Measurements from ENCODE around the gene JUND. TPM values are rescaled to one million over a fixed set of nuclear protein-coding genes. Genes with fewer than 3 reads are reported as not detected.

JUND gene
- total and polyA plus RNA-seq, 4 donors = 161 to 290 (median 207) TPM

DNA sequence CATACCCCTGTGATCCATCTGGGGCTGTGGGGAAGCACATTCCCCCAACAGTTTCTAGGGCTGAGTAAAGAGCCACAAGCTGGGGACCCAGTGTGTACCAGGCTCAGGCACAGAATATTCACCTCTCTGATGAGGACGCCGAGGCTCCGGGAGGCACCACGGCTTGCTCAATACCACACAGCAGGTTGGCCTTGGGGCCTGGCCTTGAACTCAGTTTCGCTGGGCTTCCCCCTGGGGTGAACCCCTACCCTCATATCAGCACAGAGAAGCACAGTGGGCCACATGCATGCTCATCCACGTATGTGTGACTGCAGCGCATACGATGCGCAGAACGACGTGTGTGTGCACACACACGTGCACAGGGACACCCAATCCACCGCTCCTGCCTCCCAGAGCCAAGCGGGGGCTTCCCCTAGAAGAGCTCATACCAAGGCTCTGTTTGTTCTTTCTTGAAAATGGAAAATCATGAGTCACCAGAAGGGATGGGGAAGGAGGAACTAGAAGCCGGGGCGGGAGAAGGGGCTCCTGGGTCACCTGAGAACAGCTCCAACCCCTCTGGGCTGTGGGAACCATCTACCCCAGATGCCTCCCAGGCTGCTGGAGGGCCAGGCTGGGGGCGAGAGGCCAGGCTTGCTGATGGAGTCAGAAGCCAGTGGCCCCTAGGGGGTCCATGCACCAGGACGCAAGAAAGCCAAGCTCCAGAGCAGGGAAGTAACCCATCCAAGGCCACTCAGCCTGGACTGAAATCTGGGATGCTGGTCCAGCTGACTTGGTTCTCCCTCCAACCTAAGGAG is 50.3 kb downstream of the JUND start:
- H3K27ac ChIP-seq (ENCODE audit: low read depth in 1 of 2, low read length in 1 of 2) = no peak overlapping the region
- H3K27me3 ChIP-seq (ENCODE audit: control insufficient read depth in 3 of 3, insufficient read depth in 3 of 3, low read length in 2 of 3) = peaks cover 0 to 33% (median 11%) of the 10 kb centered on the region in 3 donors
- DNase-seq (no peak), ATAC-seq (ENCODE audit: insufficient read depth, low FRiP score) (no peak)
- no peak overlapping the region for H3K4me3 ChIP-seq
- H3K9ac ChIP-seq (ENCODE audit: insufficient read depth in 1 of 2, low read length in 2 of 2) = no peak overlapping the region
- H3K9me3 ChIP-seq (ENCODE audit: control insufficient read depth in 4 of 4, insufficient read depth in 3 of 4, low read length in 3 of 4) = peaks cover 0 to 13% (median 0%) of the 10 kb centered on the region in 4 donors
- TF ChIP-seq, protein P1, sequence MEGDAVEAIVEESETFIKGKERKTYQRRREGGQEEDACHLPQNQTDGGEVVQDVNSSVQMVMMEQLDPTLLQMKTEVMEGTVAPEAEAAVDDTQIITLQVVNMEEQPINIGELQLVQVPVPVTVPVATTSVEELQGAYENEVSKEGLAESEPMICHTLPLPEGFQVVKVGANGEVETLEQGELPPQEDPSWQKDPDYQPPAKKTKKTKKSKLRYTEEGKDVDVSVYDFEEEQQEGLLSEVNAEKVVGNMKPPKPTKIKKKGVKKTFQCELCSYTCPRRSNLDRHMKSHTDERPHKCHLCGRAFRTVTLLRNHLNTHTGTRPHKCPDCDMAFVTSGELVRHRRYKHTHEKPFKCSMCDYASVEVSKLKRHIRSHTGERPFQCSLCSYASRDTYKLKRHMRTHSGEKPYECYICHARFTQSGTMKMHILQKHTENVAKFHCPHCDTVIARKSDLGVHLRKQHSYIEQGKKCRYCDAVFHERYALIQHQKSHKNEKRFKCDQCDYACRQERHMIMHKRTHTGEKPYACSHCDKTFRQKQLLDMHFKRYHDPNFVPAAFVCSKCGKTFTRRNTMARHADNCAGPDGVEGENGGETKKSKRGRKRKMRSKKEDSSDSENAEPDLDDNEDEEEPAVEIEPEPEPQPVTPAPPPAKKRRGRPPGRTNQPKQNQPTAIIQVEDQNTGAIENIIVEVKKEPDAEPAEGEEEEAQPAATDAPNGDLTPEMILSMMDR (IDR thresholded peaks at IDR 0.05; ENCODE audit: control extremely low read depth, extremely low read depth) = no peak
- WGBS, 2 donors = 57 to 61% methylated on average over 18 of the region's 18 CpGs
- no peaks in the 10 kb centered on the region for H3K36me3 ChIP-seq (ENCODE audit: control insufficient read depth in 4 of 4, insufficient read depth in 4 of 4, low read length in 4 of 4)
- H3K4me1 ChIP-seq (ENCODE audit: control insufficient read depth in 5 of 5, insufficient read depth in 5 of 5, low read length in 5 of 5) = no peaks in the 10 kb centered on the region

DNA sequence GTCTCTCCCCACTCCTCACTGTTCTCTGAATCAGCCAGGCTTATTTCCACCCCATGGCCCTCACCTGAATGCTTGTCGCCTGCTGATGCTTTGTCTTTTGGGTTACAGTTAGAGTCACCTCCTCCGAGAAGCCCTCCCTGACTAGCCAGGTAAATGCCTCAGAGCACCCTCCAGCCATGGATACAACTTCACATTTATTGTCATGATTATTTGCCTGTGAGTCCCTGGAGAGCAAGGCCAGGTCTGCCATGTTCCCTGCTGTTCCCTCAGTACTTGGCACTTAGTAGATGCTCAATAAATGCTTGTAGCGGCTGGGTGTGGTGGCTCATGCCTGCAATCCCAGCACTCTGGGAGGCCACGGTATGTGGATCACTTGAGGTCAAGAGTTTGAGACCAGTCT is 51.5 kb downstream of the JUND start:
- peaks cover 0 to 38% (median 11%) of the 10 kb centered on the region in 3 donors for H3K27me3 ChIP-seq (ENCODE audit: control insufficient read depth in 3 of 3, insufficient read depth in 3 of 3, low read length in 2 of 3)

More for the DNA sequence above, 51.5 kb downstream of the JUND start:
- Histone ChIP-seq H3K36me3 (ENCODE audit: control insufficient read depth in 4 of 4, insufficient read depth in 4 of 4, low read length in 4 of 4) (no peaks in the 10 kb centered on the region), H3K9ac (ENCODE audit: insufficient read depth in 1 of 2, low read length in 2 of 2) (no peak overlapping the region), H3K4me1 (ENCODE audit: control insufficient read depth in 5 of 5, insufficient read depth in 5 of 5, low read length in 5 of 5) (peaks cover 0 to 12% (median 0%) of the 10 kb centered on the region in 5 donors), H3K27ac (ENCODE audit: low read depth in 1 of 2, low read length in 1 of 2) (no peak overlapping the region), H3K9me3 (ENCODE audit: control insufficient read depth in 4 of 4, insufficient read depth in 3 of 4, low read length in 3 of 4) (peaks cover 0 to 13% (median 0%) of the 10 kb centered on the region in 4 donors), H3K4me3 (no peak overlapping the region)
- ATAC-seq (ENCODE audit: insufficient read depth, low FRiP score) (no peak), DNase-seq (no peak)
- TF ChIP-seq, protein P1 (IDR thresholded peaks at IDR 0.05; ENCODE audit: control extremely low read depth, extremely low read depth) = no peak
- WGBS, 2 donors = 80 to 87% methylated on average over 4 of the region's 4 CpGs

Small RNA genes lying within 50 kb of the gene (small RNA-seq; reads per million reads assigned to genes)
- gene MIR3188 (ENCODE audit: low replicate concordance) (0.21 reads per million, percentile 13 among the genes with 10 or more reads in this experiment), gene RPL39P38 (ENCODE audit: low replicate concordance) (not detected)

Other genes with a start within 250 kb of the JUND start
- gene IL12RB1, start 194.7 kb downstream of the JUND start, total RNA-seq = 1 to 10 TPM; 1.3 to 7.8 TPM
- 1 to 10 TPM; 3.0 to 6.7 TPM for gene IL12RB1, start 194.7 kb downstream of the JUND start, polyA plus RNA-seq
- gene MAST3, start 183.8 kb downstream of the JUND start, total RNA-seq = 10 to 100 TPM in 1 of 2 donors, 1 to 10 TPM in 1; 6.5 to 24.0 TPM
- gene MAST3, start 183.8 kb downstream of the JUND start, polyA plus RNA-seq = 10 to 100 TPM in 1 of 2 donors, 1 to 10 TPM in 1; 5.0 to 12.1 TPM
- 10 to 100 TPM; 22.3 to 36.2 TPM for gene PIK3R2, start 128.5 kb downstream of the JUND start, total RNA-seq
- gene PIK3R2, start 128.5 kb downstream of the JUND start, polyA plus RNA-seq = 10 to 100 TPM in 1 of 2 donors, 1 to 10 TPM in 1; 7.0 to 18.4 TPM
- 100 to 1,000 TPM; 205 to 612 TPM for gene IFI30, start 107.8 kb downstream of the JUND start, total RNA-seq
- 1,000 to 10,000 TPM in 1 of 2 donors, 100 to 1,000 TPM in 1; 440 to 1,883 TPM for gene IFI30, start 107.8 kb downstream of the JUND start, polyA plus RNA-seq
- 10 to 100 TPM in 1 of 2 donors, 1 to 10 TPM in 1; 3.2 to 13.7 TPM for gene MPV17L2, start 88.4 kb downstream of the JUND start, total RNA-seq
- gene MPV17L2, start 88.4 kb downstream of the JUND start, polyA plus RNA-seq = 10 to 100 TPM; 22.7 to 28.0 TPM
- gene RAB3A, start 77.6 kb downstream of the JUND start, total RNA-seq = 1 to 10 TPM; 3.1 to 6.7 TPM
- 1 to 10 TPM; 1.1 to 1.5 TPM for gene RAB3A, start 77.6 kb downstream of the JUND start, polyA plus RNA-seq
- gene PDE4C, start 55.2 kb downstream of the JUND start, total RNA-seq = 10 to 100 TPM in 1 of 2 donors, 1 to 10 TPM in 1; 3.6 to 32.4 TPM
- gene PDE4C, start 55.2 kb downstream of the JUND start, polyA plus RNA-seq = 1 to 10 TPM in 1 of 2 donors, under 1 TPM in 1; 0.32 to 4.8 TPM
- gene IQCN, start 7.2 kb downstream of the JUND start, total RNA-seq = 1 to 10 TPM; 1.3 to 5.5 TPM
- 1 to 10 TPM in 1 of 2 donors, under 1 TPM in 1; 0.69 to 5.2 TPM for gene IQCN, start 7.2 kb downstream of the JUND start, polyA plus RNA-seq
- gene LSM4, start 41.5 kb upstream of the JUND start, total RNA-seq = 100 to 1,000 TPM in 1 of 2 donors, 10 to 100 TPM in 1; 67.7 to 114 TPM
- 100 to 1,000 TPM; 114 to 217 TPM for gene LSM4, start 41.5 kb upstream of the JUND start, polyA plus RNA-seq
- gene PGPEP1, start 59.0 kb upstream of the JUND start, total RNA-seq = 10 to 100 TPM; 14.0 to 41.6 TPM
- gene PGPEP1, start 59.0 kb upstream of the JUND start, polyA plus RNA-seq = 10 to 100 TPM; 13.0 to 15.9 TPM
- gene GDF15, start 104.5 kb upstream of the JUND start, total RNA-seq = 10 to 100 TPM; 49.7 to 64.0 TPM
- 100 to 1,000 TPM in 1 of 2 donors, 10 to 100 TPM in 1; 45.4 to 119 TPM for gene GDF15, start 104.5 kb upstream of the JUND start, polyA plus RNA-seq
- 10 to 100 TPM in 1 of 2 donors, 1 to 10 TPM in 1; 8.5 to 38.0 TPM for gene LRRC25, start 116.0 kb upstream of the JUND start, total RNA-seq
- 100 to 1,000 TPM in 1 of 2 donors, 10 to 100 TPM in 1; 16.1 to 119 TPM for gene LRRC25, start 116.0 kb upstream of the JUND start, polyA plus RNA-seq
- 10 to 100 TPM; 31.7 to 95.3 TPM for gene SSBP4, start 137.8 kb upstream of the JUND start, total RNA-seq
- gene SSBP4, start 137.8 kb upstream of the JUND start, polyA plus RNA-seq = 10 to 100 TPM; 60.3 to 84.4 TPM
- gene ISYNA1, start 156.5 kb upstream of the JUND start, total RNA-seq = 10 to 100 TPM; 24.9 to 56.7 TPM
- gene ISYNA1, start 156.5 kb upstream of the JUND start, polyA plus RNA-seq = 10 to 100 TPM; 14.7 to 25.1 TPM
- 10 to 100 TPM; 17.5 to 23.8 TPM for gene ELL, start 240.4 kb upstream of the JUND start, total RNA-seq
- 10 to 100 TPM in 1 of 2 donors, 1 to 10 TPM in 1; 9.3 to 26.8 TPM for gene ELL, start 240.4 kb upstream of the JUND start, polyA plus RNA-seq